Endothelial cell of umbilical vein (primary cell): ENCODE measurements around the gene ATP12A. TPM values are rescaled to one million over a fixed set of nuclear protein-coding genes. Genes with fewer than 3 reads are reported as not detected.

ENCODE experiments used
- BruUV-seq: library from RNA; stranded (reverse); fragments of 400-500 nt; replicated peaks from 2 replicates; lab custom pipeline; 2021; lab: Mats Ljungman, UMichigan
- CTCF ChIA-PET: fragments of 300-600, 350-600 bp; sonication (Branson Sonifier 250); formaldehyde crosslinking; loops from one replicate; lab custom pipeline; 2021; ENCODE audit warnings: antibody characterized with exemption, inconsistent platforms; lab: Charles Lee
- POLR2A ChIA-PET: fragments of 300-600, 350-600 bp; sonication (Branson Sonifier 250); formaldehyde crosslinking; loops from one replicate; lab custom pipeline; 2021; ENCODE audit warnings: antibody characterized with exemption, inconsistent platforms; lab: Charles Lee
- DNase-seq: peaks from one replicate; pipeline ENCODE4 v3.0.0-alpha.2; 2011; ENCODE audit warnings: low read depth, low spot score
- FAIRE-seq: peaks from 2 replicates; lab custom pipeline; 2011; peaks lifted over from hg19 to GRCh38; lab: Jason Lieb, UNC
- H2AFZ ChIP-seq: 2 replicates; pipeline ENCODE4 v1.6.0; 2012; ENCODE audit warnings: low read depth, low read length, control low read depth, inconsistent platforms
- H3K27ac ChIP-seq: 2 replicates; pipeline ENCODE4 v1.5.1; 2011; ENCODE audit warnings: low read depth, mild to moderate bottlenecking, control low read depth, low read length, moderate library complexity; ENCODE audit not compliant: insufficient read depth
- H3K27me3 ChIP-seq, 2 experiments: 2 replicates each; pipeline versions ENCODE4 v1.6.0 to v1.6.1; 2011; ENCODE audit warnings: low read length in 2 of 2, mixed read lengths in 1 of 2; ENCODE audit not compliant: control insufficient read depth in 2 of 2, insufficient read depth in 2 of 2
- H3K36me3 ChIP-seq, 2 experiments: 2 replicates in 1 of 2; 3 replicates in 1 of 2; pipeline ENCODE4 v1.5.1; 2011; ENCODE audit warnings: low read length in 2 of 2, mild to moderate bottlenecking in 1 of 2, moderate library complexity in 1 of 2; ENCODE audit not compliant: control insufficient read depth in 2 of 2, insufficient read depth in 2 of 2; ENCODE audit errors: extremely low read depth in 1 of 2
- H3K4me1 ChIP-seq: 3 replicates; pipeline ENCODE4 v1.5.1; 2011; ENCODE audit warnings: mild to moderate bottlenecking, low read length; ENCODE audit not compliant: control insufficient read depth, insufficient read depth; ENCODE audit errors: extremely low read depth
- H3K4me2 ChIP-seq: 2 replicates; pipeline ENCODE4 v1.6.1; 2011; ENCODE audit warnings: low read length, control low read depth, mixed read lengths; ENCODE audit not compliant: insufficient read depth
- H3K4me3 ChIP-seq, 3 experiments: fragments of 200-600 bp in 1 of 3; sonication (generic), shearing (Covaris generic) in 1 of 3; replicated peaks in 1 of 3; 2 replicates each; pipeline ENCODE4 v1.5.1; 2011 to 2016; ENCODE audit warnings: control low read depth in 3 of 3, low read length in 3 of 3, mild to moderate bottlenecking in 2 of 3, inconsistent platforms in 1 of 3, low read depth in 1 of 3, moderate library complexity in 1 of 3; ENCODE audit not compliant: insufficient read depth in 1 of 3
- H3K79me2 ChIP-seq: 2 replicates; pipeline ENCODE4 v1.6.0; 2012; ENCODE audit warnings: low read length, inconsistent platforms; ENCODE audit not compliant: control insufficient read depth, insufficient read depth
- H3K9ac ChIP-seq: replicated peaks from 2 replicates; pipeline ENCODE3; 2011; ENCODE audit warnings: low read length, control low read depth; ENCODE audit not compliant: insufficient read depth; ENCODE audit errors: extremely low read depth
- H3K9me1 ChIP-seq: replicated peaks from 3 replicates; pipeline ENCODE4 v1.6.0; 2011; ENCODE audit warnings: mild to moderate bottlenecking, low read length; ENCODE audit not compliant: control insufficient read depth, insufficient read depth; ENCODE audit errors: extremely low read depth
- H3K9me3 ChIP-seq: replicated peaks from 2 replicates; pipeline ENCODE4 v1.5.1; 2012; ENCODE audit warnings: low read length, inconsistent platforms; ENCODE audit not compliant: control insufficient read depth, insufficient read depth
- H4K20me1 ChIP-seq: replicated peaks from 2 replicates; pipeline ENCODE3; 2011; ENCODE audit warnings: mild to moderate bottlenecking, low read length; ENCODE audit not compliant: control insufficient read depth, insufficient read depth; ENCODE audit errors: extremely low read depth
- EZH2 ChIP-seq: IDR thresholded peaks from 2 replicates; pipeline ENCODE4 v1.6.1; 2012; ENCODE audit warnings: borderline replicate concordance, low read depth, mild to moderate bottlenecking, moderate library complexity, low read length, inconsistent platforms; ENCODE audit not compliant: severe bottlenecking
- FOS ChIP-seq: IDR thresholded peaks from 2 replicates; pipeline ENCODE4 v1.6.1; 2011; ENCODE audit warnings: mild to moderate bottlenecking, low read length, moderate library complexity, borderline replicate concordance; ENCODE audit not compliant: insufficient read depth
- GATA2 ChIP-seq: IDR thresholded peaks from 2 replicates; pipeline ENCODE4 v1.7.0; 2011; ENCODE audit warnings: low read depth, mild to moderate bottlenecking, moderate library complexity, mixed read lengths, low read length; ENCODE audit not compliant: insufficient read length, insufficient read depth
- JUN ChIP-seq: IDR thresholded peaks from 2 replicates; pipeline ENCODE4 v1.6.1; 2011; ENCODE audit warnings: borderline replicate concordance, low read depth; ENCODE audit not compliant: insufficient read length, insufficient read depth
- POLR2A ChIP-seq: IDR thresholded peaks from 2 replicates; pipeline ENCODE4 v1.6.1; 2012; ENCODE audit warnings: low read depth, mild to moderate bottlenecking, control low read depth, low read length
- POLR2AphosphoS5 ChIP-seq: IDR thresholded peaks from 2 replicates; pipeline ENCODE4 v1.6.1; 2012; ENCODE audit warnings: low read depth, mild to moderate bottlenecking, control low read depth, low read length, moderate library complexity; ENCODE audit not compliant: insufficient read depth
- dilution Hi-C: fragments of 300-500 bp; cut with MboI; formaldehyde crosslinking; loops from one replicate; pipeline ENCODE4 v1.15.0; 2019; ENCODE audit warnings: low sequenced_read_pairs; ENCODE audit not compliant: extremely low pct_ligation_motif_present
- intact Hi-C: fragments of 100-400 bp; cut with micrococcal nuclease; formaldehyde crosslinking; loops from one replicate; pipeline ENCODE4 v1.10.0; 2022
- polyA plus RNA-seq, 4 experiments: library from polyadenylated mRNA; depleted of rRNA in 3 of 4; stranded (reverse) in 3 of 4; unstranded in 1 of 4; fragments of >200 nt; gene quantifications; 2 replicates each; pipeline versions ENCODE4 v1.2.1 to v1.2.3, GENCODE V29; 2011 to 2012; ENCODE audit warnings: missing spikeins in 1 of 4
- total RNA-seq: library from RNA; stranded (reverse); gene quantifications from 2 replicates; pipeline ENCODE4 v1.2.3, GENCODE V29; 2021
- TF ChIP-seq, protein P1 (sequence below), 2 donors: IDR thresholded peaks; 1 replicate in 1 of 2; 2 replicates in 1 of 2; pipeline ENCODE4 v1.5.1; 2011; ENCODE audit warnings: low read length in 2 of 2, mild to moderate bottlenecking in 2 of 2, moderate library complexity in 2 of 2, control low read depth in 1 of 2, inconsistent platforms in 1 of 2, low read depth in 1 of 2; ENCODE audit not compliant: insufficient read depth in 1 of 2; ENCODE audit errors: extremely low read depth in 1 of 2
- TF ChIP-seq, protein P2 (sequence below): IDR thresholded peaks from 2 replicates; pipeline ENCODE4 v1.6.1; 2011; ENCODE audit not compliant: insufficient read depth, insufficient read length

The ATP12A gene
- total and polyA plus RNA-seq, 2 donors (not counting 3 experiments of a cell fraction or from before 2014, with no cell fraction given) = not detected

DNA sequence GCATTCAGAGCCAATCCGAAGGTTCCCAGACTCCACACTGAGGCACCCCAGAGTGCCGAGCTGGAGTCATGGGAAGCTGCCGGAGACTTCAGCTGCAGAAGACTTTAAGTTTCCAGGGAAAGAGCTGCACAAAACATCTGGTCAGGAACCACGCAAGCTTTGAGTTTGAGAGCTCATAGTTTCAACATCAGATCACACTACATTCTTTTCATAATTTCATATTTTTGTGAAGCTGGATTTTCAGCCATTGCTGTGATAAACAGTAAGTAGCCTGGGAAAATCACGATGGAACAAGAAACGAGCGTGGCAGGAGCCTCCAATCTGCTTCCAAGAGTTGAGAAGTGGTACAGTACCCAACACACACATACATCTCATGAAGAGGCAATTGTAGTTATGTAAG, 25.5 kb upstream of the ATP12A start:
- intact Hi-C loops = no loop called here
- H3K27me3 ChIP-seq = no peaks in the 10 kb centered on the region
- dilution Hi-C loops = no loop called here
- no peaks in the 10 kb centered on the region for H4K20me1 ChIP-seq
- no TSS peak for BruUV-seq
- no peak overlapping the region for H3K4me2 ChIP-seq
- H2AFZ ChIP-seq = no peak overlapping the region
- no peak overlapping the region for H3K4me3 ChIP-seq
- ChIA-PET CTCF (interaction anchor here (0.8 to 1.4 kb wide), 2 partner anchors 9 to 21 kb away, joined by 3 to 4 read pairs; no protein-coding TSS in a partner anchor), POLR2A (no interaction called here)
- H3K4me1 ChIP-seq = no peaks in the 10 kb centered on the region
- no peak for TF ChIP-seq FOS
- no peak for TF ChIP-seq GATA2
- no peak for TF ChIP-seq POLR2A
- TF ChIP-seq, protein P1, sequence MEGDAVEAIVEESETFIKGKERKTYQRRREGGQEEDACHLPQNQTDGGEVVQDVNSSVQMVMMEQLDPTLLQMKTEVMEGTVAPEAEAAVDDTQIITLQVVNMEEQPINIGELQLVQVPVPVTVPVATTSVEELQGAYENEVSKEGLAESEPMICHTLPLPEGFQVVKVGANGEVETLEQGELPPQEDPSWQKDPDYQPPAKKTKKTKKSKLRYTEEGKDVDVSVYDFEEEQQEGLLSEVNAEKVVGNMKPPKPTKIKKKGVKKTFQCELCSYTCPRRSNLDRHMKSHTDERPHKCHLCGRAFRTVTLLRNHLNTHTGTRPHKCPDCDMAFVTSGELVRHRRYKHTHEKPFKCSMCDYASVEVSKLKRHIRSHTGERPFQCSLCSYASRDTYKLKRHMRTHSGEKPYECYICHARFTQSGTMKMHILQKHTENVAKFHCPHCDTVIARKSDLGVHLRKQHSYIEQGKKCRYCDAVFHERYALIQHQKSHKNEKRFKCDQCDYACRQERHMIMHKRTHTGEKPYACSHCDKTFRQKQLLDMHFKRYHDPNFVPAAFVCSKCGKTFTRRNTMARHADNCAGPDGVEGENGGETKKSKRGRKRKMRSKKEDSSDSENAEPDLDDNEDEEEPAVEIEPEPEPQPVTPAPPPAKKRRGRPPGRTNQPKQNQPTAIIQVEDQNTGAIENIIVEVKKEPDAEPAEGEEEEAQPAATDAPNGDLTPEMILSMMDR (IDR thresholded peaks at IDR 0.05; ENCODE audit: extremely low read depth in 1 of 2, insufficient read depth in 1 of 2, low read depth in 1 of 2, low read length in 2 of 2) = no peak
- TF ChIP-seq EZH2 = no peak
- no peak for TF ChIP-seq POLR2AphosphoS5
- TF ChIP-seq, protein P2, sequence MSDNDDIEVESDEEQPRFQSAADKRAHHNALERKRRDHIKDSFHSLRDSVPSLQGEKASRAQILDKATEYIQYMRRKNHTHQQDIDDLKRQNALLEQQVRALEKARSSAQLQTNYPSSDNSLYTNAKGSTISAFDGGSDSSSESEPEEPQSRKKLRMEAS = no peak
- TF ChIP-seq JUN = no peak
- no peaks in the 10 kb centered on the region for H3K36me3 ChIP-seq
- FAIRE-seq (no peak), DNase-seq (no peak)
- no peak overlapping the region for H3K27ac ChIP-seq
- H3K9me3 ChIP-seq = no peaks in the 10 kb centered on the region
- H3K9ac ChIP-seq = no peak overlapping the region
- no peaks in the 10 kb centered on the region for H3K79me2 ChIP-seq
- no peaks in the 10 kb centered on the region for H3K9me1 ChIP-seq
